Measurements from ENCODE around the gene MCF2L2. TPM values are rescaled to one million over a fixed set of nuclear protein-coding genes. Genes with fewer than 3 reads are reported as not detected.

Gene MCF2L2
- total RNA-seq, 1 donor from 2014 or later, result 4.1 TPM

- H3K9me3 Mint-ChIP-seq, result no peaks in the 10 kb centered on the region
- no peak overlapping the region for H3K27ac Mint-ChIP-seq
- no peaks in the 10 kb centered on the region for H3K36me3 Mint-ChIP-seq (ENCODE audit: low read depth)
- intact Hi-C loops (cut with micrococcal nuclease), result no loop called here
- H3K4me3 Mint-ChIP-seq, result no peak overlapping the region
- DNase-seq (ENCODE audit: low spot score), result no peak
- H3K4me1 Mint-ChIP-seq (ENCODE audit: low read depth), result no peaks in the 10 kb centered on the region
- peaks cover 4% of the 10 kb centered on the region for H3K27me3 Mint-ChIP-seq (ENCODE audit: insufficient read depth)
Measured at GRCh38 chr3:183410280-183410679, 18.1 kb downstream of the MCF2L2 start.

- H3K27ac Mint-ChIP-seq, result no peak overlapping the region
- no peak overlapping the region for H3K4me3 Mint-ChIP-seq
- intact Hi-C loops (cut with micrococcal nuclease), result no loop called here
- H3K27me3 Mint-ChIP-seq (ENCODE audit: insufficient read depth), result peaks cover 7% of the 10 kb centered on the region
- H3K4me1 Mint-ChIP-seq (ENCODE audit: low read depth), result peaks cover 5% of the 10 kb centered on the region
- no peaks in the 10 kb centered on the region for H3K9me3 Mint-ChIP-seq
- no peak for DNase-seq (ENCODE audit: low spot score)
- no peaks in the 10 kb centered on the region for H3K36me3 Mint-ChIP-seq (ENCODE audit: low read depth)
Measured at GRCh38 chr3:183409219-183409618, 19.2 kb downstream of the MCF2L2 start.

GRCh38 chr3:183401678-183402077 lies 26.7 kb downstream of the MCF2L2 start:
- no peaks in the 10 kb centered on the region for H3K36me3 Mint-ChIP-seq (ENCODE audit: low read depth)
- H3K4me1 Mint-ChIP-seq (ENCODE audit: low read depth), result peaks cover 15% of the 10 kb centered on the region
- H3K9me3 Mint-ChIP-seq, result no peaks in the 10 kb centered on the region
- no peak for DNase-seq (ENCODE audit: low spot score)
- intact Hi-C loops (cut with micrococcal nuclease), result no loop called here
- peaks cover 8% of the 10 kb centered on the region for H3K27me3 Mint-ChIP-seq (ENCODE audit: insufficient read depth)
- H3K27ac Mint-ChIP-seq, result no peak overlapping the region
- H3K4me3 Mint-ChIP-seq, result no peak overlapping the region

- peaks cover 12% of the 10 kb centered on the region for H3K27me3 Mint-ChIP-seq (ENCODE audit: insufficient read depth)
- intact Hi-C loops (cut with micrococcal nuclease), result no loop called here
- peaks cover 15% of the 10 kb centered on the region for H3K4me1 Mint-ChIP-seq (ENCODE audit: low read depth)
- DNase-seq (ENCODE audit: low spot score), result no peak
- H3K4me3 Mint-ChIP-seq, result no peak overlapping the region
- H3K36me3 Mint-ChIP-seq (ENCODE audit: low read depth), result no peaks in the 10 kb centered on the region
- no peak overlapping the region for H3K27ac Mint-ChIP-seq
- no peaks in the 10 kb centered on the region for H3K9me3 Mint-ChIP-seq
Measured at GRCh38 chr3:183400352-183400751, 28.1 kb downstream of the MCF2L2 start.

- no peak overlapping the region for H3K27ac Mint-ChIP-seq
- H3K27me3 Mint-ChIP-seq (ENCODE audit: insufficient read depth), result peaks cover 18% of the 10 kb centered on the region
- no peaks in the 10 kb centered on the region for H3K4me1 Mint-ChIP-seq (ENCODE audit: low read depth)
- H3K9me3 Mint-ChIP-seq, result no peaks in the 10 kb centered on the region
- intact Hi-C loops (cut with micrococcal nuclease), result no loop called here
- no peak for DNase-seq (ENCODE audit: low spot score)
- no peaks in the 10 kb centered on the region for H3K36me3 Mint-ChIP-seq (ENCODE audit: low read depth)
- H3K4me3 Mint-ChIP-seq, result no peak overlapping the region
Measured at GRCh38 chr3:183396662-183397391, 31.6 kb downstream of the MCF2L2 start.

DNA sequence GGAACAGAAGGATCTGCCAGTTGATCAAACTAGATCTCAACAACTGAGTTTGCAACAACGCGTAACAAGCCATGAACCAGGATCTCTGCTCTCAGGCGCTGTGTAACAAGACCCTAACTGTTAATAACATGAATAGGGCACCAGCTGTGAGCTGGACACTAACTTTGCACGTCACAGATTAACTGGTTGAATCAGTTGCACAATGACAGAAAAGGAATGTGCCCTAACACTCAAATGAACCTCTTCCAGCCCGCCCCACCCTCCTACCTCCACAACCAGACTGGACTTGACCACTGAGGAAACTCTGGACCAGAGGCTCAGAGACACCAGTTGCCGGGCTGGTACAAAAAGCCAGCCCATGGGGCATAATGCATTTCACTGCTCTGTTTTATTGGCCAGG lies 34.3 kb downstream of the MCF2L2 start:
- Mint-ChIP-seq H3K36me3 (ENCODE audit: low read depth) (no peaks in the 10 kb centered on the region), H3K4me1 (ENCODE audit: low read depth) (no peaks in the 10 kb centered on the region), H3K4me3 (no peak overlapping the region), H3K27ac (no peak overlapping the region), H3K27me3 (ENCODE audit: insufficient read depth) (peaks cover 18% of the 10 kb centered on the region), H3K9me3 (no peaks in the 10 kb centered on the region)
- DNase-seq (ENCODE audit: low spot score), result no peak
- intact Hi-C loops (cut with micrococcal nuclease), result no loop called here

DNA sequence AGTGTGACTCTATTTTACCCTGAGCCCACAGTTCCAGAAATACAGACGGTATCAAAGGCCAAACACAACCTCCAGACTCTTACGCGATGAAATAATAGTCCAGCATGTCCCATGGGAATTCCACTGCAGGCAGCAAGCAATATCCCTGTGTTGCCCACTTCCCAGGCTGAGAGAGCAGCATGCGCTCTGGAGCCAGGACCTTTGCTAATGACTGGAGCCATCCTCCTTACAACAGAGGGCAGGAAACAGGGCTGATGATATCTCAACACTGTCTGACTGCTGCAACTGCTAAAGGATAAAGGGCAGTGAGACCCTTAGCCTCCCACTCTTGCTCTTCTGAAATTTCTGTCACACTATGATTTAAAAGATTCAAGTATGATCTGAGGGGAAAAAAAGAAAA lies 34.8 kb downstream of the MCF2L2 start:
- H3K4me3 Mint-ChIP-seq, result no peak overlapping the region

DNA sequence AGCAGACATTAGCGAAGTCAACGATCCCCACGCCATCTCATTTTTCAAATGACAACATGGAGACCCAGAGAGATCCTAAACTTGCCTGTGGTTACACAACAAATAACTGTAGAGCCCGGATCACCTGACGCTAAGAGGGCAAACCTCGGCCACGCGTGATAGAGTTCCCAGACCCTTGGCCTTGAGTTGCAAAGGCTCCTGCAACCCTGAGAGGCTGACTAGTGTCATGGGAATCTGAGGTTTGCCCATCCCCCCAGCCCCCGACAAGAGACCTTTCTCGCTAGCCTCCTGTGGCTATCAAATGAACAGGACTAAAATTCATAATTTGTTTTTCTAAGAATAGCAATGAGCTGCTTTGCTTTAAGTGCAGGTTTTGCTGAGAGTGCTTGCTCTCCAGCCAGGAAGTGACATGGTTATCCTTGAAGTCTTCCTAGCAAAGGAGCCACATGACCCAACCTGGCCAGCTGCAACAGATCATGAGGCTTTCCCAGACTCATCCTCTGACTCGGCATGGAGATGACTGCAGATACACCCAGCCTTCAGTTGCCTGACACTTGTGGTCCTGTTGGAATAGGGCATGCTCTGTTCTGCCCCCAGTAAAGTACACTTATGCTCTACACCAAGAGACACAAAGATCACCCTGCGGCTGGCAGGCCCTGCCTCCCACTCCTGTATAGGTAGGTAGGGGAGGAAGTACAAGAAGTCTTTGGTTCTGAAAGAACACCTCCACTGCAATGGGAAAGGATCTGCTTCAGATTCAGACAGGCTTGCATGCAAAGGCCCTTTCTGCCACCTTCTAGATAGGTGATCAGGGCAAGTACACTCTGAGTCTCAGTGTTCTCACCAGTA lies 36.0 kb downstream of the MCF2L2 start:
- intact Hi-C loops (cut with micrococcal nuclease), result no loop called here
- no peak for DNase-seq (ENCODE audit: low spot score)
- no peak overlapping the region for H3K27ac Mint-ChIP-seq
- H3K4me3 Mint-ChIP-seq, result no peak overlapping the region
- H3K4me1 Mint-ChIP-seq (ENCODE audit: low read depth), result no peaks in the 10 kb centered on the region
- no peaks in the 10 kb centered on the region for H3K36me3 Mint-ChIP-seq (ENCODE audit: low read depth)
- no peaks in the 10 kb centered on the region for H3K9me3 Mint-ChIP-seq
- peaks cover 14% of the 10 kb centered on the region for H3K27me3 Mint-ChIP-seq (ENCODE audit: insufficient read depth)

More for the DNA sequence above, 34.8 kb downstream of the MCF2L2 start:
- peaks cover 16% of the 10 kb centered on the region for H3K27me3 Mint-ChIP-seq (ENCODE audit: insufficient read depth)
- intact Hi-C loops (cut with micrococcal nuclease), result no loop called here
- H3K4me1 Mint-ChIP-seq (ENCODE audit: low read depth), result no peaks in the 10 kb centered on the region
- no peak overlapping the region for H3K27ac Mint-ChIP-seq
- no peak for DNase-seq (ENCODE audit: low spot score)
- no peaks in the 10 kb centered on the region for H3K36me3 Mint-ChIP-seq (ENCODE audit: low read depth)
- no peaks in the 10 kb centered on the region for H3K9me3 Mint-ChIP-seq

DNA sequence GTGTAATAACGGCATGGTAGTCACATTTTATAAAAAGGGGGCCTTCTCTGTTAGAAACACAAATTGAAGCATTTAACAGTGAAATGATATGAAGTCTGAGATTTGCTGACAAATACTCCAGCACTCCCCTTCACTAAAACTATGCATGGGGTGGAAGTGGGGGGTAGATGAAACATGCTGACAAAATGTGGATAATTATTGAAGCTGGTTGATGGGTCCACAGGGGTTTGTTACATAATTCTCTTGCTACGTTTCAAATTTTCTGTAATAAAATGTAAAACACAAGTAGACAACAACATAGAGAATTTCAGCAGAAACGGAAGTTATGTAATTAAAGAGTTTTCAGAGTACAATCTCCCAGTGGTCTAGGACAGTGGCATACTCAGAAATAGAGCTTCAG lies 37.0 kb downstream of the MCF2L2 start:
- H3K36me3 Mint-ChIP-seq (ENCODE audit: low read depth), result no peaks in the 10 kb centered on the region
- intact Hi-C loops (cut with micrococcal nuclease), result no loop called here
- H3K4me3 Mint-ChIP-seq, result no peak overlapping the region
- H3K27me3 Mint-ChIP-seq (ENCODE audit: insufficient read depth), result peaks cover 14% of the 10 kb centered on the region
- H3K9me3 Mint-ChIP-seq, result no peaks in the 10 kb centered on the region
- H3K4me1 Mint-ChIP-seq (ENCODE audit: low read depth), result no peaks in the 10 kb centered on the region
- DNase-seq (ENCODE audit: low spot score), result no peak
- H3K27ac Mint-ChIP-seq, result no peak overlapping the region

- Mint-ChIP-seq H3K27me3 (ENCODE audit: insufficient read depth) (peaks cover 11% of the 10 kb centered on the region), H3K36me3 (ENCODE audit: low read depth) (no peaks in the 10 kb centered on the region), H3K4me3 (no peak overlapping the region), H3K4me1 (ENCODE audit: low read depth) (peaks cover 2% of the 10 kb centered on the region), H3K9me3 (no peaks in the 10 kb centered on the region), H3K27ac (no peak overlapping the region)
- no peak for DNase-seq (ENCODE audit: low spot score)
- intact Hi-C loops (cut with micrococcal nuclease), result no loop called here
Measured at GRCh38 chr3:183390844-183391243, 37.6 kb downstream of the MCF2L2 start.

DNA sequence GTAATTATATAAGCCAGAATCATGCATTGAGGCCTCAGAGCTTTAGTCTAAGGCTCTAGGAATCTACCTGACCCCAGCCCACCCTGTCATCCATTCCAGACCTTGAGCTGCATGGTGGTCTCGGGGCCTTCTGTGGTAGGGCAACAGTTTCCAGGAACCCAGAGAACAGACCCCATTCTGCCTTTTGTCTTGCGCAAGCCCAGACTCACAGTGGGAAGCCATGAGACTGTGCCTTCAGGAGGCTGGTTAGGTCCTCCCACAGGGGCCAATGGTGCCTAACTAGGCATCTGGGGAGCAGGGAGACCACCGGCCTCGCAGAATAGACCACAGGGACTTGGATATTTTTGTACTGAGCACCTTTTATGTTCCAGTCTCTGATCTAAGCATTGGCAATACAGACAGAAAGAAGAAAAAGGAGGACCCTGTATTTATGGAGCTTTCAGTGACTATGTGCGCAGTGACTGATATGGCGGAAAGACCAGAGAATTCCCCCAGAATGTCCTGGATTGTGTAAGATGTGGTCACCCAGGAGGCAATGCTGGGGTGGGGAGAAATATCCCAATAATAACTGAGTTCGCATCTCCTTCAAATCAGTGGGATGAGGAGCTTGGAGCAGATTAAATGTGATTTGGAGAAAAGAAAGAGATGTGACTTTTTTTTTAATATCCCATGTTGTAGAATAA lies 40.1 kb downstream of the MCF2L2 start:
- intact Hi-C loops (cut with micrococcal nuclease), result loop anchor here (5.0 kb wide), 1 partner anchor 481 kb away; no protein-coding TSS in a partner anchor
- H3K36me3 Mint-ChIP-seq (ENCODE audit: low read depth), result no peaks in the 10 kb centered on the region
- H3K9me3 Mint-ChIP-seq, result no peaks in the 10 kb centered on the region
- H3K27me3 Mint-ChIP-seq (ENCODE audit: insufficient read depth), result no peaks in the 10 kb centered on the region
- peaks cover 4% of the 10 kb centered on the region for H3K4me1 Mint-ChIP-seq (ENCODE audit: low read depth)
- H3K4me3 Mint-ChIP-seq, result no peak overlapping the region
- no peak overlapping the region for H3K27ac Mint-ChIP-seq
- no peak for DNase-seq (ENCODE audit: low spot score)

DNA sequence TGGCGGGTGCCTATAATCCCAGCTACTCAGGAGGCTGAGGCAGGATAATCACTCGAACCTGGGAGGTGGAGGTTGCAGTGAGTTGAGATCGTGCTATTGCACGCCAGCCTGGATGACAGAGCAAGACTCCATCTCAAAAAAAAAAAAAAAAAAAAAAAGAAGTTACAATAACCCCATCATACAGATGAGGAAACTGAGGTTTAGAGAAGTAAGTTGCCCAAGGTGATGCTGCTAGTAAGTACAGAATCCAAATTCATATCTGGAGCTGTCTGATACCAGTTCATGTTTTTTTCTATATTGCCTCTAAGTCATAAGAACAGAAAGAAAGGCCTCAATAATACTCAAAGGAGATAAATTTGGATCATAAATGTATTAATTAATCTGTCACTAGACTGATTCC lies 40.6 kb downstream of the MCF2L2 start:
- Mint-ChIP-seq H3K4me3 (no peak overlapping the region), H3K9me3 (no peaks in the 10 kb centered on the region), H3K36me3 (ENCODE audit: low read depth) (no peaks in the 10 kb centered on the region), H3K27me3 (ENCODE audit: insufficient read depth) (no peaks in the 10 kb centered on the region), H3K27ac (no peak overlapping the region), H3K4me1 (ENCODE audit: low read depth) (peaks cover 4% of the 10 kb centered on the region)
- intact Hi-C loops (cut with micrococcal nuclease), result loop anchor here (5.0 kb wide), 1 partner anchor 480 kb away; no protein-coding TSS in a partner anchor
- no peak for DNase-seq (ENCODE audit: low spot score)

- no peaks in the 10 kb centered on the region for H3K36me3 Mint-ChIP-seq (ENCODE audit: low read depth)
- H3K4me3 Mint-ChIP-seq, result no peak overlapping the region
- intact Hi-C loops (cut with micrococcal nuclease), result loop anchor here (1.0 to 5.0 kb wide), 6 partner anchors 202 to 672 kb away; no protein-coding TSS in a partner anchor
Measured at GRCh38 chr3:183386651-183387050, 41.8 kb downstream of the MCF2L2 start.

More at GRCh38 chr3:183386651-183387050, 41.8 kb downstream of the MCF2L2 start:
- H3K27ac Mint-ChIP-seq, result no peak overlapping the region
- no peaks in the 10 kb centered on the region for H3K27me3 Mint-ChIP-seq (ENCODE audit: insufficient read depth)
- no peak for DNase-seq (ENCODE audit: low spot score)
- no peaks in the 10 kb centered on the region for H3K9me3 Mint-ChIP-seq
- H3K4me1 Mint-ChIP-seq (ENCODE audit: low read depth), result peaks cover 4% of the 10 kb centered on the region

All from activated T-helper 1 cell treated with anti-CD3 and anti-CD28 coated beads, Interleukin-12 subunit alpha, Interleukin-12 subunit beta, Interleukin-2, Interleukin-4 antibody, amounts not matched to agents 30 ng/mL and 10 ng/mL and 1 ng/mL, durations not matched to agents 14 hours and 24 hours and 36 hours (primary cell).